NCI-H1694 treated with DMSO at 0.1 percent for 48 hours (cell line): Measurements from ENCODE around the gene MYPN.

Experiments
- DNase-seq: peaks from one replicate; lab custom pipeline; 2025; lab: John Stamatoyannopoulos, UW

MYPN gene

DNA sequence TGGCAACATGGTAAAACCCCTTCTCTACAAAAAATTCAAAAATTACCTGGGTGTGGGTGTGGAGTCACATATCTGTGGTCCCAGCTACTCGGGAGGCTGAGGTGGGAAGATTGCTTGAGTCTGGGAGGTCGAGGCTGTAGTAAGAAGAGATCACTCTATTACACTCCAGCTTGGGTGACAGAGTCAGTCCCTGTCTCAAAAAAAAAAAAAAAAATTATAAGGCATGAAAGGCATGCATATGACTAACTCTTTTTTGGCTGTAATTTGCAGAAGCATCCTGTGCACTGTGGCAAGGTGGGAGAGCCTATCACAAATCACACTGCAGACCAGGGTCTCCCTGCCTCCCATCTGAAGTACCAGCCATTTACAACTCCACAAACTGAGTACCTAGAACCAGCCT lies 14.1 kb upstream of the MYPN start:
- no peak for DNase-seq

- DNase-seq = no peak
These were observed 12.3 kb upstream of the MYPN start for GRCh38 chr10:68096913-68097516.

DNA sequence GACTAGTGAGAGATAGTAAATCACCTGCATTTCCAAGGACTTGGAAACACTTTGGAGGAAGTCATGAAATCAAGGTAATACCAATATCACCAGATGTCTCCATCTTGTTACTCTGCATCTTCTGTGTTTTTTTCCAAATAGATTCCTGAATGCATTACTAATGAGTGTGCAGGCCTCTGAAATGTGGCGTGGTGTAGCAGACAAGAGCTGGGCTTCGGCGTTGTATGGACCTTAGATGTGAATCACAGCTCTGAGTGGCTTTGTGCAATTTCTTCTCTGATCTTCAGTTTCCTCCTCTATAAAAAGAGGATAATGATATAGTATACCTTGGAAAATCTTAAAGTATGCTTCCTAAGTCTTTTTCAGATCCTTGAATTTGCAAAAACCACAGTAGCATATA lies 9.6 kb upstream of the MYPN start:
- DNase-seq = no peak

DNA sequence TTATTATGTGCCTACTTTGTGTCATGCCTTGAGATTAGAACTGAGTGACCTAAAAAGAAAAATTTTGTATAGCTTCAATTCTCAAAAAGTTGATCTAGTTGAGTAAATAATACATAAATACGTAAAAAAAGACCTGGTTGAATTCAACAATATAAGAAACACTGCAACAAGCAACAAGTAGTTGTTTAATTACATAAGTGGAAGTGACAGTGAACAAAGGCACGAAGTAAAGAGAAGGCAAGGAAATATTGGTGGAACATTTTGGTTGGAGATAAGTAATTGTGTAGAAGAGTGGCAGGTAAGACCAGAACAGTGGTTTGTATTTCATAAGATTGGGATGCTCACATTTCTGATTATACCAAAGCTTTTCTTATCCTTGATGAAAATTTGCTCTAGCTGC lies 8.2 kb upstream of the MYPN start:
- DNase-seq = no peak

GRCh38 chr10:68103261-68103878 lies 5.9 kb upstream of the MYPN start:
- no peak for DNase-seq

- DNase-seq = no peak
These were observed 5.4 kb upstream of the MYPN start for GRCh38 chr10:68103901-68104300.

DNA sequence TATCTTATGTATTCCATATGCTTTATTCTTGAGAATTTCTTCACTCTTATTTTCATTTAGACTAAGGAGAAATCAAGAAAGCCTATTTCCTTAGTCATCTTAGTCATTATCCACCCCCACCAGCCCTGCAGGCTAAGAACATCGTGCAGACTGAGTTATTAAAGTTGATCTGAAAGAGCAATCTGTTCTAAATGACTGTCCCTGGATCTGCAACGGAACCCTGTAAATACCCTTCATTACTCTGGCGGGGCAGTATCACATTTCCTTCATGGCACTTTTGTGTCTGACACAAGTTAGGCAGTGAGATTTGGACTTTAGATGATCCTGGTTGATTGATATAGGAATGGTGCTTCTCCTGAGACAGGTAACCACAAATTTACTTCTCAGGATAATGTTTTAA lies 3.5 kb upstream of the MYPN start:
- no peak for DNase-seq

GRCh38 chr10:68106656-68107055 lies 2.6 kb upstream of the MYPN start:
- DNase-seq = no peak

GRCh38 chr10:68107651-68108050 lies 1.6 kb upstream of the MYPN start:
- no peak for DNase-seq

DNA sequence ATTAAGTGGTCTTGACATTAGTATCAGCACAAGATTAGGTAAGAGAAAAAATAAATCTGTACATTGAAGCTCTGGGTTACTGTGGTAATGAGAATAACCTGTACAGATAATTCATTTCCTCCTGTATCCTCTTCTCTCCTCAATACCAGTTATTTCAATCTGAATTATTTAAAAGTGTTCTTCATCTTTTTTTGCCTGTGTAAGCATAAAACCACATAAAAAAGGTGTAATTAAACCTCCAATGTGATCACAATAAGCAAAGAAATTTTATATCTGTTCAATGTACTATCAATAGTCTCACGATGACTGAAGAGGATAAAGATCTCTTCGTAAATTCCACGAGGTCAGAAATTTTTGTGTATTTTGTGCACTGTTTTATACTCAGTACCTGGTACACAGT lies 1.2 kb upstream of the MYPN start:
- DNase-seq = no peak

GRCh38 chr10:68108653-68109052 lies 635 bp upstream of the MYPN start:
- no peak for DNase-seq

GRCh38 chr10:68110027-68110426 lies 739 bp downstream of the MYPN start:
- DNase-seq = no peak

DNA sequence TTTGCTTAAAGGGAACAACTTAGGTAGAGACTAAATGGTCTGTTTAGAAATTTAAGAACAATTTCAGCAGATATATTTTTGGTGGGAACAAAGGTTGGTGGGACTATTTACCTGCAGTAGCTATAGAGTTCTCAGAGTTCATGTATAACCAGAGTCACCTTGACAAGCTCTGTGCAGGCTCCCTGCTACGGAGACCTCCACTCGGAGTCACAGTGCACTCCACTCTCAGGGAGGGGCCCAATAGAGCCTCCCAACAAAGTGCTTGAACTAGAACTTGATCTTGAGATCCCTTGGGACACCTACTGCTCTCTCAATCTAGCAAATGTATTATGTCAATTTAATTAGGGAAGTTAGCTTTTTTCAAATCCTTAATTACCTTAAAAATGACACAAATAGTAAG lies 2.3 kb downstream of the MYPN start:
- no peak for DNase-seq

DNA sequence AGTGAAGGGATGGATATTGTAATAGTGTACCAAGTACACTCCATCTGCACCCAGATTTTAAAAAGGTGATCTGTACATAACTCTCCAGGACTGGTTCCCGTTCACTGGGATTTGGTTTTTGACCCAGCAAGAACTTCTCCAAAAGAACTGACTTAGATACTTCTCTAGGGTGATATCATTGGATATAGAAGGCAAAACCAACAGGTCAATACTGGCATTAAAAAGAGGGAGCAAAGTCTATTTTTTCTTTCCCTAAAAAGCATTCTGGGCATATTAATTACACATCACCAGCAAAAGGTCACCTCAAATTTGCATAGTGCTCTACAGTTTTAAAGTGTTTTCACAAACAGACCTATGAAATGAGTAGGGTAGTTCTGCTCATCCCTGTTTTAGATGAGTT lies 3.5 kb downstream of the MYPN start:
- no peak for DNase-seq

GRCh38 chr10:68118657-68119056 lies 9.4 kb downstream of the MYPN start:
- DNase-seq = no peak

DNA sequence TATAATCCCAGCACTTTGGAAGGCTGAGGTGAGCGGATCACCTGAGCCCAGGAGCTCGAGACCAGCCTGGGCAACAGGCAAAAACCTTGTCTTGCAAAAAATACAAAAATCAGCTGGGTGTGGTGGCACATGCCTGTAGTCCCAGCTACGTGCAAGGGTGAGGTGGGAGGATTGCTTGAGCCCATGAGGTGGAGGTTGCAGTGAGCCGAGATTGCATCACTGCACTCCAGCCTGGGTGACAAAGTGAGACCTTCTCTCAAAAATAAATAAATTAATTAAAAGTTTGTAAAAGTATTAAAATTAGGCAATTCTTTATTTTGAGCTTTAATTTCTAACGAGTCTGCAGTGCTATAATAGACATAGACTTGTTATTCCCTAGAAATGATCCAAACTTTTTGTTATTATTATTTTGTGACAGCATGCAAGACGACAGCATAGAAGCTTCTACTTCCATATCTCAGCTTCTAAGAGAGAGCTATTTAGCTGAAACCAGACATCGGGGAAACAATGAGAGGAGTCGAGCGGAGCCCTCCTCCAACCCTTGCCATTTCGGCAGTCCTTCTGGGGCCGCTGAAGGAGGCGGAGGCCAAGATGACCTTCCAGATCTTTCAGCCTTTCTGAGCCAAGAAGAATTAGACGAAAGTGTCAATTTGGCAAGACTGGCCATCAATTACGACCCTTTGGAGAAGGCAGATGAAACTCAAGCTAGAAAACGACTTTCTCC lies 11.9 kb downstream of the MYPN start:
- DNase-seq = no peak

DNA sequence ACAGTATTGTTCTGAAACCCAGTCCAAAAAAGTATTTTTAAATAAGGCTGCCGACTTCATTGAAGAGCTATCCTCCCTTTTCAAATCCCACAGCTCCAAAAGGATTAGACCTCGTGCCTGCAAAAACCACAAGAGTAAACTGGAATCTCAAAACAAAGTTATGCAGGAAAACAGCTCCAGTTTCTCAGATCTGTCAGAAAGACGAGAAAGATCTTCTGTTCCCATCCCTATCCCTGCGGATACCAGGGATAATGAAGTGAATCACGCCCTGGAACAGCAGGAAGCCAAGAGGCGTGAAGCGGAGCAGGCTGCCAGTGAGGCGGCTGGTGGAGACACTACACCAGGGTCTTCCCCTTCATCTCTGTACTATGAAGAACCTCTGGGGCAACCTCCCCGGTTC lies 12.6 kb downstream of the MYPN start:
- DNase-seq = no peak

DNA sequence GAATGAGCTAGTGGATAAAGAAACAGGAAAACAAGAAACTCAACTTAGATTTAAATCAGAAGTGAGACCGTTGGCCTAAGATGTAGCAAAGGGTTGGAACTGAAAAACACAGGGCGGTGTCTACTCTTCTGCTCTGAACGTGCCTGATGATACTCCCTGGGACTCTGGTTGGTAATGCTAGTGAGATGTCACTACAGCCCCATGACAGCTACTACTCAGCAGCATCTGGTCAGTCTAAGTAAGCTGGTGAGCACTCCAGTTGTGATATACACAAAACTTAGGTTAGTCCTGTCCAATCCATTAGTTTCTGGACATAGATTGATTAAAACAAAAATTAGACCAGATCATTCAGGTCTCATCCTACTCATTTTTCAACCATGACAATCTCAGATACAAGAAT lies 15.4 kb downstream of the MYPN start:
- DNase-seq = no peak

- DNase-seq = no peak
These were observed 16.5 kb downstream of the MYPN start for GRCh38 chr10:68125772-68126171.

DNA sequence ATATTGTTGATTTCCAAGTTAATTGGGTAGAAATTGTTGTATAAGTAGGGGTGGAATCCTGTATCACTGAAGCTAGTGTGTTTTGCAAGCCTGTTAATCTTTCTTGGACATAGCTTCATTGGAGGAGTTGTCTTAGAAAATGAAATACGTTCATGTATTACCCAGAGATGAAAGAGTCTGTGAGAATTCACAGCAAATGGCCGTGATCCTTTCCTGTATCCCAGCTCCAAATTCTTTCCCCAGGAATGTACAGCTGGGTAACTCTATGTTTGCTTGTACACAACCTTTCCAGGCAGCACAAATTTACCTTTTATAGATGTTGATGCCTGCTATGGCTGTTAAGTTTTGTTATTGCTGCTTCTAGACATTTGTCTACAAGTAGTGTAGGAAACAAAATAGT lies 18.7 kb downstream of the MYPN start:
- no peak for DNase-seq

GRCh38 chr10:68132391-68132790 lies 23.1 kb downstream of the MYPN start:
- no peak for DNase-seq

DNA sequence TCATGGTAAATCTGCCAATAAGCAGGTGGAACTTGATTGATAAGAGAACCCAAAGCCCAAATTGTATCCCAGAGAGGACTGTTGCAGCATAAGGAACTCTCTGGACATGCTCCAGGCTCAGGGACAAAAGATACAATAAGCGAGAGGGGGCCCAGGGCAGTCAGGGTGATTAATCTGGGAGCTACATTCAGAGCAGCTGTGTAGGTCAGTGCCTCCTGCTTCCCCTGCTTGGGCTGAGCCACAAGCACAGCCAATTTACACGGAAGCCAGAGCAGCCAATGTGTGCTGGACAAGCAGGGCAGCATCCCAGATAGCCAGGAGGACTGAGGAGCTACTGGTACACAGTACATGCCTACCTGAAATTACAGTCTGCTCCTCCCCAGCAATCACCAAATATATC lies 24.2 kb downstream of the MYPN start:
- DNase-seq = no peak

GRCh38 chr10:68135362-68135761 lies 26.1 kb downstream of the MYPN start:
- DNase-seq = no peak
